HepG2 (cell line): ENCODE data around the gene C12orf43. TPM values are rescaled to one million over a fixed set of nuclear protein-coding genes. Genes with fewer than 3 reads are reported as not detected.

Source experiments
- AHDC1 ChIP-seq: sonication (generic); formaldehyde crosslinking; IDR thresholded peaks from 2 replicates; pipeline ENCODE4 v1.5.1; 2020; ENCODE audit warnings: mild to moderate bottlenecking, missing genetic modification reagents, borderline replicate concordance
- CREBL2 ChIP-seq: sonication (generic); formaldehyde crosslinking; IDR thresholded peaks from 2 replicates; pipeline ENCODE4 v1.8.1; 2023; ENCODE audit warnings: missing genetic modification reagents, mild to moderate bottlenecking, borderline replicate concordance
- HOXA3 ChIP-seq: sonication (generic); formaldehyde crosslinking; IDR thresholded peaks from 2 replicates; pipeline ENCODE4 v1.5.0; 2020; ENCODE audit warnings: missing genetic modification reagents
- KAT8 ChIP-seq: IDR thresholded peaks from 2 replicates; pipeline ENCODE4 v1.6.1; 2016; ENCODE audit warnings: missing genetic modification reagents, missing compliant biosample characterization
- MYC ChIP-seq: sonication (generic); formaldehyde crosslinking; IDR thresholded peaks from 2 replicates; pipeline ENCODE4 v1.9.0; 2021; ENCODE audit warnings: missing genetic modification reagents, borderline replicate concordance
- NFYC ChIP-seq: IDR thresholded peaks from 2 replicates; pipeline ENCODE4 v1.6.1; 2016; ENCODE audit warnings: missing genetic modification reagents, missing compliant biosample characterization
- NR0B2 ChIP-seq: sonication (generic); formaldehyde crosslinking; IDR thresholded peaks from 2 replicates; pipeline ENCODE4 v1.4.0; 2020; ENCODE audit warnings: mild to moderate bottlenecking, missing genetic modification reagents
- SOX5 ChIP-seq: IDR thresholded peaks from 2 replicates; pipeline ENCODE4 v1.6.1; 2016; ENCODE audit warnings: borderline replicate concordance
- ZBTB8A ChIP-seq: sonication (generic); formaldehyde crosslinking; IDR thresholded peaks from 2 replicates; pipeline ENCODE4 v1.4.0; 2020; ENCODE audit warnings: mild to moderate bottlenecking, low read depth, missing genetic modification reagents, borderline replicate concordance
- ZC3H13 ChIP-seq: sonication (generic); formaldehyde crosslinking; IDR thresholded peaks from 2 replicates; pipeline ENCODE4 v1.8.1; 2023; ENCODE audit warnings: mild to moderate bottlenecking, missing genetic modification reagents, moderate library complexity
- ZFP90 ChIP-seq: sonication (generic); formaldehyde crosslinking; IDR thresholded peaks from 2 replicates; pipeline ENCODE4 v1.8.0; 2022; ENCODE audit warnings: missing genetic modification reagents, mild to moderate bottlenecking, inconsistent platforms, borderline replicate concordance
- ZNF556 ChIP-seq: sonication (generic); formaldehyde crosslinking; IDR thresholded peaks from 2 replicates; pipeline ENCODE4 v1.4.0; 2020; ENCODE audit warnings: mild to moderate bottlenecking, missing genetic modification reagents, borderline replicate concordance
- ZNF776 ChIP-seq: sonication (generic); formaldehyde crosslinking; IDR thresholded peaks from 2 replicates; pipeline ENCODE4 v1.4.0; 2020; ENCODE audit warnings: mild to moderate bottlenecking, missing genetic modification reagents
- polyA plus RNA-seq, 8 experiments: library from polyadenylated mRNA; depleted of rRNA in 3 of 8; stranded (reverse) in 7 of 8; unstranded in 1 of 8; fragments of >200 nt; fragmentation: Illumina TruSeq in 4 of 8; extraction: Trizol in 4 of 8; gene quantifications; 2 replicates each; pipeline versions ENCODE4 v1.2.1 to v1.2.3, GENCODE V29; 2011 to 2016; ENCODE audit warnings: low read depth in 4 of 8, missing spikeins in 1 of 8, mixed read lengths in 1 of 8; ENCODE audit not compliant: insufficient read depth in 1 of 8
- total RNA-seq, 5 experiments: library from RNA; depleted of rRNA; stranded (reverse); fragments of >200 nt; fragmentation: Illumina TruSeq; extraction: Trizol; gene quantifications; 2 replicates each; pipeline ENCODE4 v1.2.3, GENCODE V29; 2016; ENCODE audit warnings: low read depth in 1 of 5
- TF ChIP-seq, protein P1 (sequence below): sonication (generic); formaldehyde crosslinking; IDR thresholded peaks from 2 replicates; pipeline ENCODE4 v1.4.0; 2020; ENCODE audit warnings: missing genetic modification reagents
- TF ChIP-seq, protein P2 (sequence below): sonication (generic); formaldehyde crosslinking; IDR thresholded peaks from 2 replicates; pipeline ENCODE4 v1.4.0; 2020; ENCODE audit warnings: missing genetic modification reagents, borderline replicate concordance

Gene C12orf43
- total and polyA plus RNA-seq, 2 of the 13 experiments (the other 11 are each of a cell fraction or from before 2014, with no cell fraction given), result 7.9 to 11.1 TPM

DNA sequence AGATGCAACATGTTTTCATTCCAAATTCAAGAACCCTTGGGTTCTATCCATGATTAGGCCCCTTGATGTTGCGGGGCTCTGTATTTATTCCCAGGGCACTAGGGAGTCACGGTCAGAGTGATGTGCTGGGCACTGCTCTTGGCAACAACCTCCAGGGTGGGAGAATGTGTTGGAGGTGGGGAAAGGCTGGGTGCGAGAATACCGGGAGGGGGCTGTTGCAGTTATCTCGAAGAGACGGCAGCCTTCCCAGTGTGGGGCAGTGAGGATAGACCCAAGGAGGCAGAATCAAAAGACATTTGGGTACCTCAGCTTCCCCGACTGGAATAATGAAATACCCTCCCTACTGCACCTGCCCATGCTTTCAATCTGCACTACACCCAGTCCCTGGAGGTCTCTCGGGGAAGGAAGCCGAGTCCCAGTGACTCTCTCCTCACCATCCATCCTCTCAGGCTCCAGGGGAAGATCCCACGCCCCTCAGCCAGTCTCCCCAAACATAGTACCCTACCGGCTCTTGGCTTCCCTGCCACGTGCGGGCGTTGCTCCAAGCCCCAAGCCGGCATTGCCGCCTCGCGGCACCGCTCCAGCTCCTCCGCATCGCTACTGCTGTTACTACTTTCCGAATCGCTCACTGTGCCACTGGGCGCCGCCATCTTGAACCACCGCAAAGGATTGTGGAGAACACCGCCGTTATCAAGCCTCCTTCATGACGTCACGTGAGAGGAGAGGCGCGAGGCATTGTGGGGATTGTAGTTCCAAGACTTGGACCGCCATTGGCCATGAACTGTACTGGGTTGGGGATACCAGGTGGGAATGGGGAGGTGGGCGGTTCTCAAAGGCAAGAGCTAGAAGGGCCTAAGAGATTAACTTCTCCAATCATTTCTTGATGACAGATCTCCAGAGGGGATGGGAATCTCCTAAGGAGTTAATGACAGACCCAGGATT lies at the start of gene C12orf43 (continued):
- TF ChIP-seq ZBTB8A (CRISPR knock-in tag), result no peak
- TF ChIP-seq ZNF556 (CRISPR knock-in tag), result no peak
- TF ChIP-seq NFYC (CRISPR knock-in tag), result no peak; the same call in 1 of the 2 replicates
- peak; percentile 60; the same call in 1 of the 2 replicates for TF ChIP-seq ZC3H13 (CRISPR knock-in tag)
- TF ChIP-seq HOXA3, result peak; percentile 96
- 0 out of 2 replicates have a peak, but pooled peaks have one; percentile 21 for TF ChIP-seq ZFP90 (CRISPR knock-in tag)
- TF ChIP-seq KAT8 (CRISPR knock-in tag), result peak; percentile 97
- no peak for TF ChIP-seq ZNF776 (CRISPR knock-in tag)
- TF ChIP-seq, protein P1, sequence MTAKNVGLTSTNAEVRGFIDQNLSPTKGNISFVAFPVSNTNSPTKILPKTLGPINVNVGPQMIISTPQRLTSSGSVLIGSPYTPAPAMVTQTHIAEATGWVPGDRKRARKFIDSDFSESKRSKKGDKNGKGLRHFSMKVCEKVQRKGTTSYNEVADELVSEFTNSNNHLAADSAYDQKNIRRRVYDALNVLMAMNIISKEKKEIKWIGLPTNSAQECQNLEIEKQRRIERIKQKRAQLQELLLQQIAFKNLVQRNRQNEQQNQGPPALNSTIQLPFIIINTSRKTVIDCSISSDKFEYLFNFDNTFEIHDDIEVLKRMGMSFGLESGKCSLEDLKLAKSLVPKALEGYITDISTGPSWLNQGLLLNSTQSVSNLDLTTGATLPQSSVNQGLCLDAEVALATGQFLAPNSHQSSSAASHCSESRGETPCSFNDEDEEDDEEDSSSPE, result 0 out of 2 replicates have a peak, but pooled peaks have one; percentile 34
- TF ChIP-seq MYC (CRISPR knock-in tag), result peak; percentile 64; the same call in 1 of the 2 replicates
- TF ChIP-seq AHDC1, result no peak
- TF ChIP-seq NR0B2, result peak; percentile 89; the same call in 1 of the 2 replicates
- TF ChIP-seq SOX5 (CRISPR knock-in tag), result 0 out of 2 replicates have a peak, but pooled peaks have one; percentile 35
- TF ChIP-seq, protein P2, sequence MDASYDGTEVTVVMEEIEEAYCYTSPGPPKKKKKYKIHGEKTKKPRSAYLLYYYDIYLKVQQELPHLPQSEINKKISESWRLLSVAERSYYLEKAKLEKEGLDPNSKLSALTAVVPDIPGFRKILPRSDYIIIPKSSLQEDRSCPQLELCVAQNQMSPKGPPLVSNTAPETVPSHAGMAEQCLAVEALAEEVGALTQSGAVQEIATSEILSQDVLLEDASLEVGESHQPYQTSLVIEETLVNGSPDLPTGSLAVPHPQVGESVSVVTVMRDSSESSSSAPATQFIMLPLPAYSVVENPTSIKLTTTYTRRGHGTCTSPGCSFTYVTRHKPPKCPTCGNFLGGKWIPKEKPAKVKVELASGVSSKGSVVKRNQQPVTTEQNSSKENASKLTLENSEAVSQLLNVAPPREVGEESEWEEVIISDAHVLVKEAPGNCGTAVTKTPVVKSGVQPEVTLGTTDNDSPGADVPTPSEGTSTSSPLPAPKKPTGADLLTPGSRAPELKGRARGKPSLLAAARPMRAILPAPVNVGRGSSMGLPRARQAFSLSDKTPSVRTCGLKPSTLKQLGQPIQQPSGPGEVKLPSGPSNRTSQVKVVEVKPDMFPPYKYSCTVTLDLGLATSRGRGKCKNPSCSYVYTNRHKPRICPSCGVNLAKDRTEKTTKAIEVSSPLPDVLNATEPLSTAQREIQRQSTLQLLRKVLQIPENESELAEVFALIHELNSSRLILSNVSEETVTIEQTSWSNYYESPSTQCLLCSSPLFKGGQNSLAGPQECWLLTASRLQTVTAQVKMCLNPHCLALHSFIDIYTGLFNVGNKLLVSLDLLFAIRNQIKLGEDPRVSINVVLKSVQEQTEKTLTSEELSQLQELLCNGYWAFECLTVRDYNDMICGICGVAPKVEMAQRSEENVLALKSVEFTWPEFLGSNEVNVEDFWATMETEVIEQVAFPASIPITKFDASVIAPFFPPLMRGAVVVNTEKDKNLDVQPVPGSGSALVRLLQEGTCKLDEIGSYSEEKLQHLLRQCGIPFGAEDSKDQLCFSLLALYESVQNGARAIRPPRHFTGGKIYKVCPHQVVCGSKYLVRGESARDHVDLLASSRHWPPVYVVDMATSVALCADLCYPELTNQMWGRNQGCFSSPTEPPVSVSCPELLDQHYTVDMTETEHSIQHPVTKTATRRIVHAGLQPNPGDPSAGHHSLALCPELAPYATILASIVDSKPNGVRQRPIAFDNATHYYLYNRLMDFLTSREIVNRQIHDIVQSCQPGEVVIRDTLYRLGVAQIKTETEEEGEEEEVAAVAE (CRISPR knock-in tag), result no peak
- no peak for TF ChIP-seq CREBL2 (CRISPR knock-in tag)
